ENCODE data around the gene ST7.

- TF ChIP-seq, protein P1, sequence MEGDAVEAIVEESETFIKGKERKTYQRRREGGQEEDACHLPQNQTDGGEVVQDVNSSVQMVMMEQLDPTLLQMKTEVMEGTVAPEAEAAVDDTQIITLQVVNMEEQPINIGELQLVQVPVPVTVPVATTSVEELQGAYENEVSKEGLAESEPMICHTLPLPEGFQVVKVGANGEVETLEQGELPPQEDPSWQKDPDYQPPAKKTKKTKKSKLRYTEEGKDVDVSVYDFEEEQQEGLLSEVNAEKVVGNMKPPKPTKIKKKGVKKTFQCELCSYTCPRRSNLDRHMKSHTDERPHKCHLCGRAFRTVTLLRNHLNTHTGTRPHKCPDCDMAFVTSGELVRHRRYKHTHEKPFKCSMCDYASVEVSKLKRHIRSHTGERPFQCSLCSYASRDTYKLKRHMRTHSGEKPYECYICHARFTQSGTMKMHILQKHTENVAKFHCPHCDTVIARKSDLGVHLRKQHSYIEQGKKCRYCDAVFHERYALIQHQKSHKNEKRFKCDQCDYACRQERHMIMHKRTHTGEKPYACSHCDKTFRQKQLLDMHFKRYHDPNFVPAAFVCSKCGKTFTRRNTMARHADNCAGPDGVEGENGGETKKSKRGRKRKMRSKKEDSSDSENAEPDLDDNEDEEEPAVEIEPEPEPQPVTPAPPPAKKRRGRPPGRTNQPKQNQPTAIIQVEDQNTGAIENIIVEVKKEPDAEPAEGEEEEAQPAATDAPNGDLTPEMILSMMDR (optimal IDR thresholded peaks at IDR 0.05 in 1 of 3, IDR thresholded peaks at IDR 0.05 in 1 of 3, conservative IDR thresholded peaks at IDR 0.05 in 1 of 3; ENCODE audit: extremely low read depth in 1 of 3, insufficient read depth in 2 of 3, low read length in 3 of 3), result no peak
- no peak for TF ChIP-seq EZH2 (IDR thresholded peaks at IDR 0.05; ENCODE audit: low read length)
Observed at GRCh38 chr7:117018713-117019112, 65.4 kb downstream of the ST7 start.
